Keratinocyte (primary cell): Measurements from ENCODE around the gene ABCG1. TPM values are rescaled to one million over a fixed set of nuclear protein-coding genes. Genes with fewer than 3 reads are reported as not detected.

ENCODE experiments used
- DNase-seq: peaks from one replicate; pipeline ENCODE4 v3.0.0-alpha.2; 2011; ENCODE audit warnings: low read depth, missing footprints, low spot score
- FAIRE-seq: peaks from 2 replicates; lab custom pipeline; 2011; peaks lifted over from hg19 to GRCh38; lab: Jason Lieb, UNC
- H2AFZ ChIP-seq: 2 replicates; pipeline ENCODE4 v1.6.0; 2012; ENCODE audit warnings: low read length, control low read depth, inconsistent platforms; ENCODE audit not compliant: control insufficient read depth
- H3K27ac ChIP-seq: 2 replicates; pipeline ENCODE4 v1.5.1; 2011; ENCODE audit warnings: low read length; ENCODE audit not compliant: control insufficient read depth, insufficient read depth
- H3K27me3 ChIP-seq: 3 replicates; pipeline ENCODE4 v1.6.0; 2011; ENCODE audit warnings: low read length; ENCODE audit not compliant: control insufficient read depth, insufficient read depth; ENCODE audit errors: extremely low read depth
- H3K36me3 ChIP-seq, 2 experiments: 2 replicates in 1 of 2; 3 replicates in 1 of 2; pipeline ENCODE4 v1.5.1; 2011; ENCODE audit warnings: low read length in 2 of 2, mild to moderate bottlenecking in 1 of 2; ENCODE audit not compliant: control insufficient read depth in 2 of 2, insufficient read depth in 2 of 2; ENCODE audit errors: extremely low read depth in 1 of 2
- H3K4me1 ChIP-seq: 3 replicates; pipeline ENCODE4 v1.5.1; 2011; ENCODE audit warnings: low read length; ENCODE audit not compliant: control insufficient read depth, insufficient read depth; ENCODE audit errors: extremely low read depth
- H3K4me2 ChIP-seq: 3 replicates; pipeline ENCODE4 v1.6.0; 2011; ENCODE audit warnings: low read depth, low read length; ENCODE audit not compliant: control insufficient read depth, insufficient read depth; ENCODE audit errors: extremely low read depth
- H3K4me3 ChIP-seq, 3 experiments: fragments of 200-600 bp in 1 of 3; sonication (generic) in 1 of 3; 2 replicates in 2 of 3; 3 replicates in 1 of 3; pipeline ENCODE4 v1.5.1; 2011 to 2016; ENCODE audit warnings: low read length in 3 of 3, mild to moderate bottlenecking in 3 of 3, control low read depth in 2 of 3, inconsistent platforms in 1 of 3, low read depth in 1 of 3, mixed read lengths in 1 of 3, mixed run types in 1 of 3, moderate library complexity in 1 of 3; ENCODE audit not compliant: control insufficient read depth in 2 of 3, insufficient read depth in 2 of 3; ENCODE audit errors: extremely low read depth in 1 of 3
- H3K79me2 ChIP-seq: 2 replicates; pipeline ENCODE4 v1.6.0; 2012; ENCODE audit warnings: low read length; ENCODE audit not compliant: control insufficient read depth, insufficient read depth
- H3K9ac ChIP-seq: 3 replicates; pipeline ENCODE4 v1.6.0; 2011; ENCODE audit warnings: low read length; ENCODE audit not compliant: control insufficient read depth, insufficient read depth; ENCODE audit errors: extremely low read depth
- H3K9me1 ChIP-seq: 3 replicates; pipeline ENCODE4 v1.6.0; 2011; ENCODE audit warnings: low read length; ENCODE audit not compliant: control insufficient read depth, insufficient read depth; ENCODE audit errors: extremely low read depth
- H3K9me3 ChIP-seq: 2 replicates; pipeline ENCODE4 v1.5.1; 2012; ENCODE audit warnings: low read depth, low read length; ENCODE audit not compliant: control insufficient read depth
- H4K20me1 ChIP-seq: 3 replicates; pipeline ENCODE4 v1.6.0; 2011; ENCODE audit warnings: low read length; ENCODE audit not compliant: control insufficient read depth, insufficient read depth; ENCODE audit errors: extremely low read depth
- CTCF ChIP-seq, 3 experiments: IDR thresholded peaks in 1 of 3; conservative IDR thresholded peaks in 1 of 3; optimal IDR thresholded peaks in 1 of 3; 2 replicates in 2 of 3; 3 replicates in 1 of 3; pipeline versions ENCODE3 to v1.5.1; 2011; ENCODE audit warnings: low read length in 3 of 3, mild to moderate bottlenecking in 3 of 3, moderate library complexity in 2 of 3, control low read depth in 1 of 3, inconsistent platforms in 1 of 3; ENCODE audit not compliant: insufficient read depth in 2 of 3; ENCODE audit errors: extremely low read depth in 1 of 3
- EZH2 ChIP-seq: IDR thresholded peaks from one replicate; pipeline ENCODE4 v1.6.1; 2012; ENCODE audit warnings: inconsistent platforms, mild to moderate bottlenecking, low read length, moderate library complexity
- dilution Hi-C: fragments of 300-500 bp; cut with MboI; formaldehyde crosslinking; loops from one replicate; pipeline ENCODE4 v1.7.0; 2020; ENCODE audit warnings: low sequenced_read_pairs; ENCODE audit not compliant: extremely low pct_ligation_motif_present
- polyA plus RNA-seq, 5 experiments: library from polyadenylated mRNA; depleted of rRNA in 3 of 5; stranded (reverse) in 3 of 5; stranded (forward) in 1 of 5; unstranded in 1 of 5; fragments of >200 nt; gene quantifications; 1 replicate in 1 of 5; 2 replicates in 3 of 5; 3 replicates in 1 of 5; pipeline versions ENCODE4 v1.2.1 to v1.2.3, GENCODE V29; 2011 to 2012; ENCODE audit warnings: missing spikeins in 2 of 5, low read depth in 1 of 5, low replicate concordance in 1 of 5

The ABCG1 gene
- polyA plus RNA-seq, 1 donor (not counting 4 experiments of a cell fraction or from before 2014, with no cell fraction given), result 3.3 TPM

GRCh38 chr21:42182713-42183371 is 36.1 kb upstream of the ABCG1 start:
- no peak for DNase-seq
- Histone ChIP-seq H3K9me3 (no peaks in the 10 kb centered on the region), H3K9me1 (no peaks in the 10 kb centered on the region), H3K4me2 (no peak overlapping the region), H3K4me1 (no peaks in the 10 kb centered on the region), H4K20me1 (no peaks in the 10 kb centered on the region), H3K27me3 (no peaks in the 10 kb centered on the region), H3K4me3 (no peak overlapping the region), H3K79me2 (no peaks in the 10 kb centered on the region), H2AFZ (no peak overlapping the region), H3K27ac (no peak overlapping the region), H3K9ac (no peak overlapping the region), H3K36me3 (no peaks in the 10 kb centered on the region)
- TF ChIP-seq EZH2 (no peak), CTCF (optimal IDR thresholded peaks at IDR 0.05 in 1 of 3, IDR thresholded peaks at IDR 0.05 in 1 of 3, conservative IDR thresholded peaks at IDR 0.05 in 1 of 3; ENCODE audit: extremely low read depth in 1 of 3, insufficient read depth in 2 of 3, low read length in 3 of 3) (no peak)
- dilution Hi-C loops, result no loop called here
- FAIRE-seq, result no peak

DNA sequence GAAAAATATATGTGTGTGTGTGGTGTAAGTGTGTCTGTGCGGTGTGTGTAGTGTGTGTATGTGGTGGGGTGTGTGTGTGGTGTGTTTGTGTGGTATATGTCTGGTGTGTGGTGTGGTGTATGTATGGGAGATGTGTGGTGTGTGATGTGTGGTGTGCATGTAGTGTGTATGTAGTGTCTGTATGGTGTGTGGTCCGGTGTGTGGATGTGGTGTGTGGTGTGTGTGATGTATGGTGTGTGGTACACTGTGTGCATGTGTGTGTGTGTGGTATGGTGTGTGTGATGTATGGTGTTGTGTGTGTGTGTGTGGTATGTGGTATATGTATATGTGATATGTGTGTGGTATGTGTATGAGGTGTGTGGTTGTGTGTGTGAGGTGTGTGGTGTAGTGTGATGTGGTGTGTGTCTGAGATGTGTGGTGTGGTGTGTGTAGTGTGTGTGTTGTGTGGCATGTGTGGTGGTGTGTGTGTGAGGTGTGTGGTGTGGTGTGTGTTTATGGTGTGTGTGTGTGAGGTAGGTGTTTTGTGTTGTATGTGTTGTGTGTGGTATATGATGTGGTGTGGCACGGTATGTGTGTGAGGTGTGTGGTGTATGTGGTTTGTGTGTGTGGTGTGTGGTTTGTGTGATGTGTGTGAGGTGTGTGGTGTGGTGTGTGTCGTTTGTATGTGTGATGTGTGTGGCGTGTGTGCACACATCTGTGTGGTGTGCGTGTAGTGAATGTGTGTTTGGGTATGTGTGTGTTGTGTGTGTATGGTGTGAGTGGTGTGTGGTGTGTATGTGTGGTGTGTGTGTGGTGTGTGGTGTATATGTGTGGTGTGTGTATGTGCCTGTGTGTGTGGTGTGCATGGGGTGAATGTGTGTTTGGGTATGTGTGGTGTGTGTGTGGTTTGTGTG is 35.3 kb upstream of the ABCG1 start:
- dilution Hi-C loops, result no loop called here
- H2AFZ ChIP-seq, result no peak overlapping the region
- no peak for FAIRE-seq

More for the DNA sequence above, 35.3 kb upstream of the ABCG1 start:
- Histone ChIP-seq H3K9me3 (no peaks in the 10 kb centered on the region), H3K79me2 (no peaks in the 10 kb centered on the region), H3K9ac (no peak overlapping the region), H3K9me1 (no peaks in the 10 kb centered on the region), H3K4me1 (peaks cover 4% of the 10 kb centered on the region), H3K27ac (no peak overlapping the region), H3K4me3 (no peak overlapping the region), H3K4me2 (no peak overlapping the region), H3K27me3 (no peaks in the 10 kb centered on the region), H4K20me1 (no peaks in the 10 kb centered on the region), H3K36me3 (no peaks in the 10 kb centered on the region)
- TF ChIP-seq EZH2, result no peak
- DNase-seq, result no peak
